Aorta (tissue), 5 donors: ENCODE data around the gene ISCA2. TPM values are rescaled to one million over a fixed set of nuclear protein-coding genes. Genes with fewer than 3 reads are reported as not detected.
A peak's percentile ranks its signal among the peaks of the same experiment; 100 is the strongest.
"Not testable (repeated sequence)": the region's sequence is repeated elsewhere in the genome, so short reads cannot be mapped to it uniquely, and the experiment has no call there.

Source experiments
- ATAC-seq: fragments of 200-7000 bp; cut with Tn5 transposase; one replicate; pipeline ENCODE4 v1.9.1; 2022; ENCODE audit warnings: moderate library complexity; ENCODE audit not compliant: low FRiP score
- DNase-seq, 2 donors: peaks; one replicate each; pipeline ENCODE4 v3.0.0-alpha.2; 2020
- H3K27ac ChIP-seq, 2 donors: one replicate each; pipeline ENCODE4 v1.5.1; 2013; ENCODE audit warnings: low read length in 2 of 2, mild to moderate bottlenecking in 2 of 2, moderate library complexity in 2 of 2, control low read depth in 1 of 2, inconsistent platforms in 1 of 2, low read depth in 1 of 2
- H3K27me3 ChIP-seq, 2 donors: one replicate each; pipeline ENCODE4 v1.6.1; 2013; ENCODE audit warnings: control low read depth in 1 of 2, low read length in 1 of 2, mild to moderate bottlenecking in 1 of 2, moderate library complexity in 1 of 2; ENCODE audit not compliant: insufficient read depth in 2 of 2, control insufficient read depth in 1 of 2
- H3K36me3 ChIP-seq, 2 donors: one replicate each; pipeline ENCODE4 v1.6.1; 2013; ENCODE audit warnings: control low read depth in 1 of 2, low read length in 1 of 2, mild to moderate bottlenecking in 1 of 2; ENCODE audit not compliant: insufficient read depth in 2 of 2, control insufficient read depth in 1 of 2
- H3K4me1 ChIP-seq, 2 donors: one replicate each; pipeline ENCODE4 v1.6.1; 2013; ENCODE audit warnings: low read length in 2 of 2, control low read depth in 1 of 2, mild to moderate bottlenecking in 1 of 2, moderate library complexity in 1 of 2; ENCODE audit not compliant: insufficient read depth in 2 of 2, control insufficient read depth in 1 of 2
- H3K4me3 ChIP-seq, 2 donors: one replicate each; pipeline ENCODE4 v1.5.1; 2013; ENCODE audit warnings: low read length in 2 of 2, control low read depth in 1 of 2, mild to moderate bottlenecking in 1 of 2
- H3K9me3 ChIP-seq: one replicate; pipeline ENCODE4 v1.6.1; 2013; ENCODE audit warnings: mild to moderate bottlenecking, low read length; ENCODE audit not compliant: control insufficient read depth
- WGBS, 2 donors: extraction: QIAGEN DNeasy Blood & Tissue Kit; methylation state at CpG; one replicate each; pipeline ENCODE4 v1.1.7; 2013; 5-methylcytosine and 5-hydroxymethylcytosine counted together
- intact Hi-C, 2 donors: fragments of 100-400 bp; cut with DNase I; formaldehyde crosslinking; loops; one replicate each; pipeline versions ENCODE4 v1.14.2 to v1.15.0; 2022
- polyA plus RNA-seq, 2 donors: library from polyadenylated mRNA; stranded (reverse); fragments of 200-250 nt; gene quantifications; one replicate each; pipeline ENCODE4 v1.2.3, GENCODE V29; 2013
- total RNA-seq, 2 donors: library from RNA; stranded (reverse); fragmentation: NEBNext Ultra II Directional; extraction: Animal tissue kit (Norgen Biotek cat#: 25700); gene quantifications; one replicate each; pipeline ENCODE4 v1.2.1, GENCODE V29; 2021
- donor health status: healthy with polysubstance abuse.
- donor health status: Bipolar disorder and iron deficiency.
- donor health status: DM: no; HTN: no; CAD: no.
- donor health status: DM: no; HTN: no; CAD: no.
- donor health status: DM: yes; HTN: yes; CAD: no.

The ISCA2 gene
- total and polyA plus RNA-seq, 4 donors = 12.9 to 15.9 (median 14.5) TPM

DNA sequence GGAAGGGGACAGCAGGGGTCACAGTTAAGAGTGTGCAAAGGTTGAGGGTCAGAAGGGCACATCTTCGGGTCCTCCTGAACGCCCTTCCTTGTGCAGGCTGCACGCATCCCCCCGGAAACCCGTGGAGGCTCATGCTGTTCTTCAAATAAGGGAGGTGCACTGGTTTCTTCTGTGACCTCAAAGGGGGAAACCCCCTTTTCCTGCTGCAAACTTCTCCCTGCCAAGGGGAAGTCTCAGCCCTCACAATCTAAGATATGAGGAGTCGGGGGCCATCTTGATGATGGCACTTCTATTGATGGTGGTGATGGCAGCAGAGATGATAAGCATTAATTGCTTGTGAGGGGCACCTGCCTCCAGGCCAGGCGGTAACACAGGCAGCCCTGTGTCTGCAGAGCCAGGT lies 40.0 kb downstream of the ISCA2 start:
- Histone ChIP-seq H3K4me3 (no peak overlapping the region), H3K4me1 (no peaks in the 10 kb centered on the region), H3K9me3 (no peaks in the 10 kb centered on the region), H3K36me3 (peaks cover 0 to 4% of the 10 kb centered on the region in 2 donors), H3K27me3 (no peaks in the 10 kb centered on the region), H3K27ac (no peak overlapping the region)
- no peak for ATAC-seq
- 78 to 82% methylated on average over 7 of the region's 7 CpGs for WGBS, 2 donors
- intact Hi-C loops = no loop called here
- no peak for DNase-seq

DNA sequence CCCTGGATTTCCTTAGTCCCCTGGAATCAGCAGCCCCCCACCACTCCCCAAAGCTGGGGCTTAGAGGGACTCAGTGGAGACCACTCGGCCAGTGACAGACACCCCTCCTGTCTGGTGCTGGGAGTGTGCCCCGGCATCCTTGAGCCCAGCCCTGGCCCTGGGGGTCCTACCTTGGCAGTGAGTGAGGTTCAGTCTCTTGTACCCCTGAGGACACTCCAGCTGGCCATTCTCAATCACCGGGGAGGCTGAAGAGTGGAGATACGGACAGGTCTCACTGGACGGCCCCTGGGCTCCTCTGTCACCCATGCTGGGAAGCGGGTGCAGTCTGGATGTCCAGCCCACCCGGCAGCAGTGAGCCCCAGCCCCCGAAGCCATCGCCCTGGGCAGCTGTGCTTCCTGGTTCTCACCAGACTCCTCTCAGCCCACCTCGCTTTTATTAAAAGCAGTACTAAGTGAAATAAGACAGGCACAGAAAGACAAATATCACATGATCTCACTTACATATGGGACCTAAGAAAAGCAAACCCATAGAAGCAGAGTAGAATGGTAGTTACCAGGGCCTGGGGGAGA lies 42.3 kb downstream of the ISCA2 start:
- Histone ChIP-seq H3K27ac (no peak overlapping the region), H3K9me3 (no peaks in the 10 kb centered on the region), H3K4me3 (no peak overlapping the region), H3K27me3 (no peaks in the 10 kb centered on the region), H3K36me3 (peaks cover 4 to 7% of the 10 kb centered on the region in 2 donors), H3K4me1 (no peaks in the 10 kb centered on the region)
- 59 to 70% methylated on average over 10 of the region's 10 CpGs for WGBS, 2 donors
- ATAC-seq (no peak), DNase-seq (no peak)
- intact Hi-C loops = no loop called here

DNA sequence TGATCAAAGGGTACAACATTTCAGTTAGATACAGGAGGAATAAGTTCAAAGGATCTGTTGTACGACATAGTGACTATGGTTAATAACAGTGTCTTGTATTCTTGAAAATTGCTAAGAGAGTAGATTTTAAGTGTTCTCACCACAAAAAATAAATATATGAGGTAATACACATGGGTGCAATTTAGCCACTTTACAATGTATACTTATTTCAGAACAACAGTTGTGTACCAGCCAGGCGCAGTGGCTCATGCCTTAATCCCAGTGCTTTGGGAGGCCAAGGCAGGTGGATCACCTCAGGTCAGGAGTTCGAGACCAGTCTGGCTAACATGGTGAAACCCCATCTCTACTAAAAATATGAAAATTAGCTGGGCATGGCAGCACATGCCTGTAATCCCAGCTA lies 42.8 kb downstream of the ISCA2 start:
- H3K36me3 ChIP-seq, H3K27ac ChIP-seq, intact Hi-C loops: not testable (repeated sequence)

DNA sequence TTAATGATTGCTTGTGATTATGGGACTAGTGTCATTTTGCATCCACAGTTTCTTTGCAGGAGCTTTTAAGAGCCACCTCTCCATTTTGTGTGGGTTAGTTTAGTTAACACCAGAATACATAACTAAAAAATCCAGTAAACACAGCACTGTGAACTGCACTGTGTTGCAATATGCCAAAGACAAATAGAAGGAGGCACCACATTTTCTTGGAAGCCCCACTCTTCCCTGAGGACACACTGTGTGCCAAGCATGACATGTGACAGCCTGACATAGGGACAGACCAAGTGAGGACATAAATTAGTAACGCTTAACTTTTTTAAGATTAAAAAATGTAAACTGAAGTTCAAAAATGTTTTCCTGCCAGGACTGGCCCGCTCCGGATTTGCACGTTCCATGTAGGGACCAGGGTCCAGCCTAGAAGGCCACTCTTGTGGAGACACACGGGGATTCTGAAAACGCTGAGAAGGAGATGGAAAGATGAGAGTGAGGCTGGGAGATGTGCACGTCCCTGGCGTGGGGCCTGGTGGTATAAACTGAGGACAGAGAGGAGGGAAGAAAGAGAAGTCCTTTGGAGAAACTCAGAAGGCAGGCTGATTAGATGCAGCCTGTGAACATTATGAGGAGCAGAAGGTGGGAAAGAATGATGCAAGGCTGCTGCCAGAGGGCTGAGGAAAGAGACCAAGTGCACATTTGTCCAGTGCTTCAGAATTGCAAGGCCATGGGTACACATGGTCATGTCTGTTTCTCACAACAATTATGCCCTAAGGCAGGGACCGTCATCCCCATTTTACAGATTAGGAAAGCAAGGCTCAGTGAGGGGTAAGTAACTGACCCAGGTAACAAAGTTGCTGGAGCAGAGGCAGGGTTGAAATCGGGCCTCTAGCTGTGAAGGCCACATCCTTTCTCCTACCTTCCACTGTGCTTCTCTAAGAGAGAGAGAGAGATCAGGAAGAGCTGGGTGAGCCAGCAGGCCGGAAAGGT lies 45.1 kb downstream of the ISCA2 start:
- Histone ChIP-seq H3K4me1 (no peaks in the 10 kb centered on the region), H3K4me3 (no peak overlapping the region), H3K9me3 (no peaks in the 10 kb centered on the region), H3K27me3 (no peaks in the 10 kb centered on the region), H3K27ac (no peak overlapping the region), H3K36me3 (peaks cover 3 to 6% of the 10 kb centered on the region in 2 donors)
- WGBS, 2 donors = 59 to 60% methylated on average over 11 of the region's 11 CpGs
- peak in 1 of 2 donors; percentile 49 for DNase-seq
- ATAC-seq = no peak
- intact Hi-C loops = no loop called here

More for the DNA sequence above, 42.8 kb downstream of the ISCA2 start:
- H3K9me3 ChIP-seq, H3K4me3 ChIP-seq, H3K27me3 ChIP-seq, ATAC-seq, DNase-seq, H3K4me1 ChIP-seq: not testable (repeated sequence)
- WGBS, 2 donors = 87 to 93% methylated on average over 3 of the region's 3 CpGs

DNA sequence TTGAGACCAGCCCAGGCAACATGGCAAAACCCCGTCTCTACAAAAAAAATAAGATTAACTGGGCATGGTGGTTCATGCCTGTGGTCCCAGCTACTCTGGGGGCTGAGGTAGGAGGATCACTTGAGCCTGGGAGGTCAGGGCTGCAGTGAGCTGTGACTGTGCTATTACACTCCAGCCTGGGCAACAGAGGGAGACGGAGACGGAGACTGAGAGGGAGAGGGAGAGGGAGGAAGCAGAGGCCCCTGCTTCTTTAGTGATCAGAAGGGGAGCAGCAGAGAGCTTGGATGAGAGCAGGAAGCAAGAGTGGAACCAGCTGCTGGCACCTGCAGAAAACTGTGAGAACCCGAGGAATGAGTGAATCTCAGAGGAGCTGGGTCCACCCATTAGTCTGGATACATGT lies 45.9 kb downstream of the ISCA2 start:
- H3K4me3 ChIP-seq = no peak overlapping the region
- H3K4me1 ChIP-seq = no peaks in the 10 kb centered on the region
- no peaks in the 10 kb centered on the region for H3K9me3 ChIP-seq
- peaks cover 3 to 6% of the 10 kb centered on the region in 2 donors for H3K36me3 ChIP-seq
- no peak for ATAC-seq
- no peak overlapping the region for H3K27ac ChIP-seq
- DNase-seq = peak in 1 of 2 donors; percentile 49
- WGBS, 2 donors = 73 to 76% methylated on average over 4 of the region's 4 CpGs
- intact Hi-C loops = no loop called here
- no peaks in the 10 kb centered on the region for H3K27me3 ChIP-seq

DNA sequence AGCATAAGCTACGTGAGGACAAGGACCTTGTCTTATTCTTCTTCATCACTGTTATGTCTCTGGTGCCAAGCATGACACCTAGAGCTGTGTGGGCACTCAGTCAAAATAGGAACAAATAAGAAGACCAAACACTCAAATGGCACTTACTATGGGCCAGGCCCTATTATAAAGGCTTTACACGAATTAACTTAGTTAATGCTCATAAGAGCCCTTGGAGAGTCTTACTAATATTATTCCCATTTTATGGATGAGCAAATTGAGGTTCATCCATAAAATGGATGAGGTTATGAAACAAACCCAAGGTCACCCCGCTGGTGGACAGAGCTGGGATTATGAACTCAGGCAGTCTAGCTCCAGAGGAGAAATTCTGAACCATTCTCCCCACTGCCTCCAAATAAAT lies 47.7 kb downstream of the ISCA2 start:
- Histone ChIP-seq H3K27me3 (no peaks in the 10 kb centered on the region), H3K4me3 (no peak overlapping the region), H3K36me3 (peaks cover 3 to 6% of the 10 kb centered on the region in 2 donors), H3K27ac (no peak overlapping the region), H3K9me3 (no peaks in the 10 kb centered on the region), H3K4me1 (no peaks in the 10 kb centered on the region)
- no peak for ATAC-seq
- intact Hi-C loops = no loop called here
- WGBS, 2 donors = 81 to 84% methylated on average over 3 of the region's 3 CpGs
- DNase-seq = no peak

DNA sequence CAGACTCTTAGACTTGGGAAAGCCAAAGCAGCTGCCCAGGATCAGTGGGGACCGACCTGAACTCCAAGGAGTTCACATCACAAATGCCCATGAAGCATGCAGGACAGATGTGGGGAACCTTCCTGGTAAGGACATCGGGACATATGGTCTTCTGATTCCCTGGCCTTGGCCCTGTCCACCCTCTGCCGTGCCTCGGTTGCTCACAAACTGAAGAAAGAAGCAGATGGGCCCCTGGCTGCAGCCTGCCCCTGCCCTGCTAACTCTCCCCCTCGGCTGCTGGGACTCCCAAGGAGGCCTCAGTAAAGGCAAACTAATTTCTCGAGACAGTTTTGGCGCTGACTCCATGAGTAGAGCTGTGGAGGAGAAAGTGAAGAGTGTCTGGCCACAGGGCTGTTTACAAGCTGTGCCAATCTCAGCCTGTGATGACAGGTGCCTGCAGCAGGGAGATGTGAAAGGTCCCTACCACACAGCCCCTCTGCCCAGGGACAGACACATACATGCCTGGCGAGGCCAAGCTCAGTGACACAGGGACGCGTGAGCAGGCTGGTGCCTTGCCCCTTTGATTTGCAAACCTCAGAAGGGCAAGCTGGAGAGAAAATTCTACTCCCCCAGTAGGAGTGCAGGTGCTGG lies 48.6 kb downstream of the ISCA2 start:
- ATAC-seq = no peak
- intact Hi-C loops = no loop called here

DNA sequence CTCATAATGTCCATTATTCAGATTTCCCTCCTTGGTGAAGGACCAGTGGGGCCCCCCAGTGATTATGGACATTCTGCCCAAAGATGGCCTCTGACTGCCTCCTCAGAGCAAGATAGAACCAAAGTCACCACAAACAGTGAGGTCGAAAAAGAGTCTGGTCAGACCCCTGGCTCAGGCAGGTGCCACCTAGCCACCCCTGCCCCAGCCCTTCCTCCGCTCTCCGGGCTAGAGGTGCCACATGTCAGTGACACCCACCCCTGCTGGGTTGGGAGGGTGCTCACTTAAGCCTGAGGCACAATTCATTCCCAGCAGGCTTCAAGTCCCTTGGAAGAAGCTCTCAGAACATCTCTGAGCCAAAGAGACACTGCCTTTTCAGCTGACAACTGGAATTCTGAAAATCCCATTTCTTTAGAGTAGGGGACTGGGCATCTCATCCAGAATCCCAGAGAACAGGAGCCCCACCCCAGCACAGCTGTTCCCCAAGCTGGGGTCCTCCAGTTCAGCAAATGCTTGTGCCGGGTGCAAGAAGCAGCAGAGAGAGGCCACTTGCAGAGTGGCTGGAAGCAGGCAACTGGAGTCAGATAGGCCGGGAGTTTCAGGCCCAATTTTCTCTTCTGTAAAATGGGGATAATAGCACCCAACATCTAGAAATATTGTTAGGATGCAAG lies 50.3 kb downstream of the ISCA2 start:
- Histone ChIP-seq H3K27me3 (no peaks in the 10 kb centered on the region), H3K4me1 (peaks cover 0 to 6% of the 10 kb centered on the region in 2 donors), H3K9me3 (no peaks in the 10 kb centered on the region), H3K36me3 (peaks cover 3 to 6% of the 10 kb centered on the region in 2 donors), H3K4me3 (no peak overlapping the region), H3K27ac (no peak overlapping the region)
- DNase-seq (peak; percentile 34 to 35), ATAC-seq (no peak)
- intact Hi-C loops = no loop called here
- 89 to 90% methylated on average over 5 of the region's 5 CpGs for WGBS, 2 donors

More for the DNA sequence above, 48.6 kb downstream of the ISCA2 start:
- Histone ChIP-seq H3K9me3 (no peaks in the 10 kb centered on the region), H3K27me3 (no peaks in the 10 kb centered on the region), H3K27ac (peak overlapping the region in 1 of 2 donors; percentile 14), H3K4me3 (no peak overlapping the region), H3K4me1 (peaks cover 0 to 6% of the 10 kb centered on the region in 2 donors), H3K36me3 (peaks cover 3 to 6% of the 10 kb centered on the region in 2 donors)
- DNase-seq = peak; percentile 32 to 51
- WGBS, 2 donors = 74 to 77% methylated on average over 10 of the region's 10 CpGs
